OCI-LY7 (cell line): ENCODE data around the gene CNIH3. TPM values are rescaled to one million over a fixed set of nuclear protein-coding genes. Genes with fewer than 3 reads are reported as not detected.

Experiments used
- BruUV-seq: library from RNA; stranded (reverse); fragments of 400-500 nt; replicated peaks from 2 replicates; lab custom pipeline; 2021; lab: Mats Ljungman, UMichigan
- CTCF ChIA-PET: fragments of 300-600 bp; sonication (Branson Sonifier 250); formaldehyde crosslinking; loops from one replicate; lab custom pipeline; 2022; ENCODE audit warnings: antibody characterized with exemption; ENCODE audit not compliant: unreplicated experiment; lab: Charles Lee
- POLR2A ChIA-PET: fragments of 300-600 bp; sonication (Branson Sonifier 250); formaldehyde crosslinking; loops from one replicate; lab custom pipeline; 2022; ENCODE audit warnings: antibody characterized with exemption; lab: Charles Lee
- DNase-seq: peaks from one replicate; pipeline ENCODE4 v3.0.0-alpha.2; 2015; ENCODE audit warnings: low spot score
- H2AFZ ChIP-seq: fragments of 200-600 bp; sonication (generic), shearing (Covaris generic); 2 replicates; pipeline ENCODE4 v1.6.1; 2014; ENCODE audit warnings: mild to moderate bottlenecking, antibody characterized with exemption, low read length, moderate library complexity
- H3K27ac ChIP-seq: fragments of 200-600 bp; sonication (generic); 2 replicates; pipeline ENCODE4 v1.5.1; 2014; ENCODE audit warnings: mixed run types, low read depth, mild to moderate bottlenecking, moderate library complexity, low read length, inconsistent platforms; ENCODE audit not compliant: poor library complexity, severe bottlenecking
- H3K36me3 ChIP-seq: fragments of 200-600 bp; sonication (generic); 2 replicates; pipeline ENCODE4 v1.6.1; 2014; ENCODE audit warnings: mild to moderate bottlenecking, antibody characterized with exemption, low read length, moderate library complexity, mixed read lengths; ENCODE audit not compliant: insufficient read depth
- H3K4me1 ChIP-seq: fragments of 200-600 bp; sonication (generic); 2 replicates; pipeline ENCODE4 v1.5.1; 2014; ENCODE audit warnings: mild to moderate bottlenecking, low read length; ENCODE audit not compliant: insufficient read depth, poor library complexity, severe bottlenecking
- H3K4me2 ChIP-seq: fragments of 200-600 bp; sonication (generic); 2 replicates; pipeline ENCODE4 v1.6.1; 2014; ENCODE audit warnings: mild to moderate bottlenecking, low read length
- H3K4me3 ChIP-seq: fragments of 200-600 bp; sonication (generic); 2 replicates; pipeline ENCODE4 v1.5.1; 2014; ENCODE audit warnings: mild to moderate bottlenecking, low read depth, low read length; ENCODE audit not compliant: poor library complexity, severe bottlenecking
- H3K79me2 ChIP-seq: fragments of 200-600 bp; sonication (generic); 2 replicates; pipeline ENCODE4 v1.6.1; 2016; ENCODE audit warnings: low read depth, mild to moderate bottlenecking, low read length, moderate library complexity, mixed read lengths; ENCODE audit not compliant: insufficient read depth
- H3K9me2 ChIP-seq: fragments of 200-600 bp; sonication (generic); 2 replicates; pipeline ENCODE4 v1.6.1; 2016; ENCODE audit warnings: mild to moderate bottlenecking, low read length, mixed read lengths; ENCODE audit not compliant: insufficient read depth
- H3K9me3 ChIP-seq: fragments of 200-600 bp; sonication (generic); 2 replicates; pipeline ENCODE4 v1.6.1; 2014; ENCODE audit warnings: mild to moderate bottlenecking, mixed run types, low read length, mixed read lengths
- H4K20me1 ChIP-seq: fragments of 200-600 bp; sonication (generic); 2 replicates; pipeline ENCODE4 v1.6.1; 2014; ENCODE audit warnings: mild to moderate bottlenecking, antibody characterized with exemption, low read length, moderate library complexity, mixed read lengths; ENCODE audit not compliant: insufficient read depth
- CTCF ChIP-seq: fragments of 200-600 bp; sonication (generic); conservative IDR thresholded peaks from 2 replicates; pipeline ENCODE4 v1.5.1; 2014; ENCODE audit warnings: mild to moderate bottlenecking, antibody characterized with exemption, low read length, moderate library complexity, mixed read lengths
- EZH2phosphoT487 ChIP-seq: fragments of 200-600 bp; sonication (generic); IDR thresholded peaks from 2 replicates; pipeline ENCODE4 v1.6.1; 2018; ENCODE audit warnings: low read depth, borderline replicate concordance, mild to moderate bottlenecking, mixed run types, antibody characterized with exemption, low read length, moderate library complexity, mixed read lengths
- intact Hi-C: fragments of 100-400 bp; cut with micrococcal nuclease; formaldehyde crosslinking; loops from one replicate; pipeline ENCODE4 v1.10.0; 2022; ENCODE audit not compliant: unreplicated experiment
- total RNA-seq, 2 experiments: library from RNA; depleted of rRNA in 1 of 2; stranded (reverse); fragments of >200 nt in 1 of 2; shearing (Covaris generic) in 1 of 2; gene quantifications; 2 replicates each; pipeline ENCODE4 v1.2.3, GENCODE V29; 2014 to 2022

The CNIH3 gene
- total RNA-seq, 2 experiments from 2014 or later, result 1.9 to 2.4 TPM

DNA sequence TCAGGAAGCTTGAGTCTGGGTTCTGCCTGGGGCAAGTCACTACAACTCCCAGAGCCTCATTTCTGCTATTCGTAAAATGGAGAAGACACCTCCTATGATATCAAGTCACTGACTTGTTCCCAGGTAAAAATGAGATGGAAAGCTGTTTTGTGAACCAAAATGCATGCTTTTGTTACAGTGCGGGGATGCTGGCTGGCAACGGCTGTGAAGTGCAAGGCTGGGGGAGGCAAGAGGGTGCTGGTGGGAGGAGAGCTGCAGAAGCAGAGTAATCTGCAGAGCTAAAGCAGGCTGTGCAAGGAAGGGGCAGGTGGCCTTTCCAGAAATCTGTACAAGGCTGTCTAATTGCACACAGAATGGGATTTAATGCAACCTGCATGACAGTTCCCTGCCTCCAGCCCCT is 150.9 kb downstream of the CNIH3 start:
- no peak overlapping the region for H3K4me3 ChIP-seq
- no peaks in the 10 kb centered on the region for H3K36me3 ChIP-seq
- no peak for TF ChIP-seq EZH2phosphoT487
- no peak for TF ChIP-seq CTCF
- ChIA-PET POLR2A (no interaction called here), CTCF (no interaction called here)
- H3K9me2 ChIP-seq, result no peaks in the 10 kb centered on the region
- no peaks in the 10 kb centered on the region for H3K4me1 ChIP-seq
- H3K9me3 ChIP-seq, result no peaks in the 10 kb centered on the region
- H3K27ac ChIP-seq, result no peak overlapping the region
- no TSS peak for BruUV-seq
- intact Hi-C loops, result no loop called here
- no peaks in the 10 kb centered on the region for H4K20me1 ChIP-seq
- H2AFZ ChIP-seq, result no peak overlapping the region
- H3K79me2 ChIP-seq, result no peaks in the 10 kb centered on the region
- H3K4me2 ChIP-seq, result no peak overlapping the region
- no peak for DNase-seq

GRCh38 chr1:224767676-224768075 is 151.6 kb downstream of the CNIH3 start:
- no TSS peak for BruUV-seq
- intact Hi-C loops, result no loop called here
- no peak overlapping the region for H3K4me3 ChIP-seq
- no peak overlapping the region for H3K4me2 ChIP-seq
- DNase-seq, result no peak
- no peak overlapping the region for H3K27ac ChIP-seq
- ChIA-PET CTCF (no interaction called here), POLR2A (no interaction called here)
- H2AFZ ChIP-seq, result no peak overlapping the region
- no peaks in the 10 kb centered on the region for H3K36me3 ChIP-seq
- H4K20me1 ChIP-seq, result no peaks in the 10 kb centered on the region
- H3K9me3 ChIP-seq, result no peaks in the 10 kb centered on the region
- no peaks in the 10 kb centered on the region for H3K79me2 ChIP-seq
- TF ChIP-seq EZH2phosphoT487 (no peak), CTCF (no peak)
- no peaks in the 10 kb centered on the region for H3K4me1 ChIP-seq
- H3K9me2 ChIP-seq, result no peaks in the 10 kb centered on the region

DNA sequence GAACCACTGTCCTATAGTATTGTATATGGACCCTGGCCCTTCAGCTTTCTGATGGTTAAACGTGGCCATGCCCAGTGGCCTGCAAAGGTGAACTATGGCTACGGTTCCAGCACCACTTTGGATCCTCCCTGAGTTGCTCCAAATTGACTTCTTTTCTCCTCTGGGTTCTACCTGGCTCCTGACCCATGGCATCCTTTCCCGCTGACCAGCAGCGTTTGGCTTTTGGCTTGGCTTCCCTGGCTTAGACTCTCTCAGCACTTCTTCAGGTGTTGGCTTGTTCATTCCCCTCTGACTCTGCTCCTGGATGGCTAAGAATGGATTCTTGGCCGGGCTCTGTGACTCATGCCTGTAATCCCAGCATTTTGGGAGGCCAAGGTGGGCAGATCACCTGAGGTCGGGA is 152.9 kb downstream of the CNIH3 start:
- Histone ChIP-seq H3K4me2 (no peak overlapping the region), H3K4me3 (no peak overlapping the region), H3K9me2 (no peaks in the 10 kb centered on the region), H3K79me2 (no peaks in the 10 kb centered on the region), H2AFZ (no peak overlapping the region), H3K4me1 (no peaks in the 10 kb centered on the region), H3K9me3 (no peaks in the 10 kb centered on the region), H3K36me3 (no peaks in the 10 kb centered on the region), H4K20me1 (no peaks in the 10 kb centered on the region), H3K27ac (no peak overlapping the region)
- intact Hi-C loops, result no loop called here
- ChIA-PET CTCF (no interaction called here), POLR2A (no interaction called here)
- TF ChIP-seq CTCF, result no peak
- TF ChIP-seq EZH2phosphoT487, result no peak
- DNase-seq, result no peak
- no TSS peak for BruUV-seq
